Right lobe of liver (tissue), 4 donors: ENCODE results near the gene CHL1.

ENCODE experiments used
- CTCF ChIP-seq, 4 donors: fragments of 200-600 bp in 3 of 4; fragments of 450-650 bp in 1 of 4; IDR thresholded peaks; one replicate each; pipeline versions ENCODE4 v1.5.1 to v1.8.0; 2016 to 2022; ENCODE audit warnings: antibody characterized with exemption in 4 of 4, mild to moderate bottlenecking in 2 of 4
- POLR2A ChIP-seq: fragments of 450-650 bp; IDR thresholded peaks from one replicate; pipeline ENCODE4 v1.6.1; 2017; ENCODE audit warnings: antibody characterized with exemption, mild to moderate bottlenecking
- donor health status: DM: no; HTN: no; CAD: no.
- donor health status: DM: no; HTN: no; CAD: no.
- donor health status: DM: no; HTN: yes; CAD: no.

- TF ChIP-seq CTCF (IDR thresholded peaks at IDR 0.05): no peak
- no peak for TF ChIP-seq POLR2A
Observed at GRCh38 chr3:291028-291427, 94.5 kb downstream of the CHL1 start.
